Bladder microvascular endothelial cell (primary cell): ENCODE results near the gene RFX6. TPM values are rescaled to one million over a fixed set of nuclear protein-coding genes. Genes with fewer than 3 reads are reported as not detected.

Source experiments
- total RNA-seq: library from RNA; depleted of rRNA; stranded (reverse); fragments of >200 nt; gene quantifications from 2 replicates; pipeline ENCODE4 v1.2.3, GENCODE V29; 2014

Gene RFX6, protein sequence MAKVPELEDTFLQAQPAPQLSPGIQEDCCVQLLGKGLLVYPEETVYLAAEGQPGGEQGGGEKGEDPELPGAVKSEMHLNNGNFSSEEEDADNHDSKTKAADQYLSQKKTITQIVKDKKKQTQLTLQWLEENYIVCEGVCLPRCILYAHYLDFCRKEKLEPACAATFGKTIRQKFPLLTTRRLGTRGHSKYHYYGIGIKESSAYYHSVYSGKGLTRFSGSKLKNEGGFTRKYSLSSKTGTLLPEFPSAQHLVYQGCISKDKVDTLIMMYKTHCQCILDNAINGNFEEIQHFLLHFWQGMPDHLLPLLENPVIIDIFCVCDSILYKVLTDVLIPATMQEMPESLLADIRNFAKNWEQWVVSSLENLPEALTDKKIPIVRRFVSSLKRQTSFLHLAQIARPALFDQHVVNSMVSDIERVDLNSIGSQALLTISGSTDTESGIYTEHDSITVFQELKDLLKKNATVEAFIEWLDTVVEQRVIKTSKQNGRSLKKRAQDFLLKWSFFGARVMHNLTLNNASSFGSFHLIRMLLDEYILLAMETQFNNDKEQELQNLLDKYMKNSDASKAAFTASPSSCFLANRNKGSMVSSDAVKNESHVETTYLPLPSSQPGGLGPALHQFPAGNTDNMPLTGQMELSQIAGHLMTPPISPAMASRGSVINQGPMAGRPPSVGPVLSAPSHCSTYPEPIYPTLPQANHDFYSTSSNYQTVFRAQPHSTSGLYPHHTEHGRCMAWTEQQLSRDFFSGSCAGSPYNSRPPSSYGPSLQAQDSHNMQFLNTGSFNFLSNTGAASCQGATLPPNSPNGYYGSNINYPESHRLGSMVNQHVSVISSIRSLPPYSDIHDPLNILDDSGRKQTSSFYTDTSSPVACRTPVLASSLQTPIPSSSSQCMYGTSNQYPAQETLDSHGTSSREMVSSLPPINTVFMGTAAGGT
- not detected in 2 replicates for total RNA-seq

DNA sequence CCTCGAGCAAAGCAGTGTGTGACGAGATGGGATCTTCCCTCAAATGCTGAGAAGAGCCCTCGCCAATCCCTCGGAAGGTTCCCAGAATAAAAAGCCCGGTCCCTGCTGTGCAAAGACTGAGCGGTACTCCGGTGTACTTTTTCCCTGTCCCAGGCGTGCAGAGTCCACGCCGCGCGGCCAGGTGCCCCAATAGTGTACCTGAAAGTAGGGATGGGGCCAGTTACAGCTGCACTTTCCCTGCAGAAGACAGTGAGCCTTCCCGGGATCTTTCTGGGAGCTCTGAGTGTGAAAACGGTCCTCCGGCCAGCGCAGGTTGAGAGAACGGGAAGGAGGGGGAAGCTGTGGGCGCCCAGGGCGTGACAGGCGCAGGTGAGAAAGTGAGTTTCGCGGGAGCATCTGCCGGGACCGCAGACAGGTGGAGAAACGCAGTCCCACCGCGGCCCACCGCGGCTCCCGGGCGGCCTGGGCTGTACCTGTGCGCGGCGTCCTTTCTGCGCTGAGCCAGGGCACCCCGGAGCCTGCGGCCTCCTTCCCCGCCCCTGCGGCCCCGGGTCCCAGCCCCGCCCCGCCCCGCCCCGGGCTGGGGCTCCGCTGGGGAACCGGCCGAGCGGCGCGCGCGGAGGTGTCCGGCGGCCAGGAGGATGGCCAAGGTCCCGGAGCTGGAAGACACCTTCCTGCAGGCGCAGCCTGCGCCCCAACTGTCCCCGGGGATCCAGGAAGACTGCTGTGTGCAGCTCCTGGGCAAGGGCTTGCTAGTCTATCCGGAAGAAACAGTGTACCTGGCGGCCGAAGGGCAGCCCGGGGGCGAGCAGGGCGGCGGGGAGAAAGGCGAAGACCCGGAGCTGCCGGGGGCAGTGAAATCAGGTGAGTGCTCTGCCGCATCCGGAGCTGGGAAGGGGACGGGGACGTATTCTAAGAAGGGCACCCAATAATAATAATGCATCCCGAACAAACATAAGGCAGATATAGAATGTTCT lies at the start of gene RFX6:
RFX6 (plus strand) TSS at position 608 of the 977 bp plus-strand sequence; CDS start at position 642, 34 bp downstream.

DNA sequence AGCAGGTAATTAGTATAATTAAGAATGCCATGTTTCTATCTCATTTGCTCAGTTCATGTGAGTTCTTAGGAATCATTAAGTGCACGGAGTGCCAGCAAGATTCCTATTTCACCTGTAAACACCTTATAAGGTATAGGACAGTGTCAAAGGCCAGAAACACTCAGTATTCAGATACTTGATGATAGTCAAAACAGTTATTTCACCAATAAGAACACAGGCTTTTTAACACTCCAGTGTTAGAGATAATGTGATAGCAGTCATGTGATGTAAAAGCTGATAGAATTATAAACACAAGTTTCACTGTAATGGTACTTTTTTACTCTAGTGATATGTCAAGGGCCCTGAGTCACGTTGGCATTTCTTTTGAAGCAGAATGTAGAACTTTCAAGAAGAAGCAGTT lies 48.1 kb upstream of the RFX6 start, which contains the start of gene GPRC6A:
GPRC6A (minus strand) TSS at position 101 of the 400 bp plus-strand sequence; CDS start at position 31, 70 bp downstream.

Other genes starting within 250 kb of the RFX6 start
- gene ZUP1, start 208.5 kb upstream of the RFX6 start, total RNA-seq = 11.7 and 24.9 TPM in 2 replicates
- gene KPNA5, start 196.0 kb upstream of the RFX6 start, total RNA-seq = 4.5 and 12.3 TPM in 2 replicates
- 0.16 and 3.5 TPM in 2 replicates for gene FAM162B, start 111.5 kb upstream of the RFX6 start, total RNA-seq
- not detected in 2 replicates for gene GPRC6A, start 48.2 kb upstream of the RFX6 start, total RNA-seq